Subcutaneous abdominal adipose tissue (tissue), 5 donors: ENCODE data around the gene PPP2R5C.

Experiments
- H3K27ac ChIP-seq: one replicate; pipeline ENCODE4 v1.7.0; 2013; ENCODE audit warnings: low read depth, mild to moderate bottlenecking, inconsistent platforms, low read length, moderate library complexity
- H3K27me3 ChIP-seq, 5 donors: one replicate each; pipeline ENCODE4 v1.7.0; 2013; ENCODE audit warnings: low read length in 5 of 5, inconsistent platforms in 1 of 5; ENCODE audit not compliant: control insufficient read depth in 5 of 5, insufficient read depth in 4 of 5
- H3K36me3 ChIP-seq, 5 donors: one replicate each; pipeline ENCODE4 v1.7.0; 2013; ENCODE audit warnings: low read length in 5 of 5; ENCODE audit not compliant: control insufficient read depth in 5 of 5, insufficient read depth in 5 of 5
- H3K4me1 ChIP-seq, 5 donors: one replicate each; pipeline ENCODE4 v1.7.0; 2013; ENCODE audit warnings: low read length in 5 of 5, mild to moderate bottlenecking in 3 of 5, moderate library complexity in 1 of 5; ENCODE audit not compliant: control insufficient read depth in 5 of 5, insufficient read depth in 5 of 5
- H3K4me3 ChIP-seq, 5 donors: one replicate each; pipeline ENCODE4 v1.7.0; 2013; ENCODE audit warnings: low read length in 5 of 5, low read depth in 1 of 5
- H3K9ac ChIP-seq, 5 donors: one replicate each; pipeline ENCODE4 v1.7.0; 2013; ENCODE audit warnings: low read length in 5 of 5, mild to moderate bottlenecking in 4 of 5, moderate library complexity in 3 of 5
- H3K9me3 ChIP-seq, 5 donors: one replicate each; pipeline ENCODE4 v1.7.0; 2013; ENCODE audit warnings: low read length in 5 of 5; ENCODE audit not compliant: control insufficient read depth in 5 of 5
- donor health status: healthy.
- donor health status: healthy.
- donor health status: healthy.
- donor health status: healthy.
- donor health status: healthy.

The PPP2R5C gene

GRCh38 chr14:101865288-101865687 lies 103.8 kb downstream of the PPP2R5C start:
- peaks cover 0 to 17% (median 5%) of the 10 kb centered on the region in 5 donors for H3K4me1 ChIP-seq
- H3K9me3 ChIP-seq, result no peaks in the 10 kb centered on the region
- H3K9ac ChIP-seq, result no peak overlapping the region
- H3K27me3 ChIP-seq, result no peaks in the 10 kb centered on the region
- no peak overlapping the region for H3K27ac ChIP-seq
- H3K36me3 ChIP-seq, result peaks cover 0 to 8% (median 5%) of the 10 kb centered on the region in 5 donors
- H3K4me3 ChIP-seq, result no peak overlapping the region

GRCh38 chr14:101867854-101868253 lies 106.3 kb downstream of the PPP2R5C start:
- no peak overlapping the region for H3K27ac ChIP-seq
- H3K4me3 ChIP-seq, result no peak overlapping the region
- no peaks in the 10 kb centered on the region for H3K27me3 ChIP-seq
- H3K4me1 ChIP-seq, result peaks cover 0 to 4% (median 0%) of the 10 kb centered on the region in 5 donors
- no peak overlapping the region for H3K9ac ChIP-seq
- H3K36me3 ChIP-seq, result peaks cover 0 to 8% (median 5%) of the 10 kb centered on the region in 5 donors
- H3K9me3 ChIP-seq, result no peaks in the 10 kb centered on the region

GRCh38 chr14:101869217-101869616 lies 107.7 kb downstream of the PPP2R5C start:
- Histone ChIP-seq H3K9me3 (no peaks in the 10 kb centered on the region), H3K36me3 (peaks cover 0 to 7% (median 3%) of the 10 kb centered on the region in 5 donors), H3K9ac (no peak overlapping the region), H3K27ac (no peak overlapping the region), H3K4me1 (peaks cover 0 to 4% (median 0%) of the 10 kb centered on the region in 5 donors), H3K27me3 (no peaks in the 10 kb centered on the region), H3K4me3 (no peak overlapping the region)

GRCh38 chr14:101870273-101870939 lies 108.9 kb downstream of the PPP2R5C start:
- H3K9me3 ChIP-seq, result no peaks in the 10 kb centered on the region

GRCh38 chr14:101872346-101872745 lies 110.8 kb downstream of the PPP2R5C start:
- Histone ChIP-seq H3K4me1 (peaks cover 3 to 24% (median 17%) of the 10 kb centered on the region in 5 donors), H3K27ac (no peak overlapping the region), H3K4me3 (no peak overlapping the region), H3K36me3 (no peaks in the 10 kb centered on the region), H3K9ac (no peak overlapping the region), H3K9me3 (no peaks in the 10 kb centered on the region), H3K27me3 (no peaks in the 10 kb centered on the region)

More at GRCh38 chr14:101870273-101870939, 108.9 kb downstream of the PPP2R5C start:
- peaks cover 0 to under 1% (median 0%) of the 10 kb centered on the region in 5 donors for H3K36me3 ChIP-seq
- H3K27me3 ChIP-seq, result no peaks in the 10 kb centered on the region
- H3K4me1 ChIP-seq, result peaks cover 0 to 8% (median 6%) of the 10 kb centered on the region in 5 donors
- H3K27ac ChIP-seq, result no peak overlapping the region
- H3K9ac ChIP-seq, result no peak overlapping the region
- H3K4me3 ChIP-seq, result no peak overlapping the region

GRCh38 chr14:101873076-101873825 lies 111.7 kb downstream of the PPP2R5C start:
- Histone ChIP-seq H3K9me3 (no peaks in the 10 kb centered on the region), H3K4me3 (no peak overlapping the region), H3K36me3 (peaks cover 0 to 5% (median under 1%) of the 10 kb centered on the region in 5 donors), H3K27ac (no peak overlapping the region), H3K9ac (no peak overlapping the region), H3K27me3 (no peaks in the 10 kb centered on the region), H3K4me1 (peaks cover 4 to 34% (median 19%) of the 10 kb centered on the region in 5 donors)

GRCh38 chr14:101873991-101874390 lies 112.5 kb downstream of the PPP2R5C start:
- Histone ChIP-seq H3K27ac (no peak overlapping the region), H3K36me3 (peaks cover 0 to 9% (median 7%) of the 10 kb centered on the region in 5 donors), H3K9me3 (no peaks in the 10 kb centered on the region), H3K4me3 (no peak overlapping the region), H3K27me3 (no peaks in the 10 kb centered on the region), H3K9ac (no peak overlapping the region), H3K4me1 (peaks cover 6 to 36% (median 20%) of the 10 kb centered on the region in 5 donors)

- Histone ChIP-seq H3K9me3 (no peaks in the 10 kb centered on the region), H3K4me3 (no peak overlapping the region), H3K27me3 (no peaks in the 10 kb centered on the region), H3K36me3 (peaks cover 0 to 15% (median 7%) of the 10 kb centered on the region in 5 donors), H3K27ac (peak overlapping the region; percentile 21), H3K9ac (no peak overlapping the region), H3K4me1 (peaks cover 6 to 43% (median 32%) of the 10 kb centered on the region in 5 donors)
Observed at GRCh38 chr14:101875041-101875726, 113.7 kb downstream of the PPP2R5C start.

GRCh38 chr14:101875727-101876554 lies 114.4 kb downstream of the PPP2R5C start:
- Histone ChIP-seq H3K27ac (peak overlapping the region; percentile 21), H3K9ac (no peak overlapping the region), H3K9me3 (no peaks in the 10 kb centered on the region), H3K27me3 (no peaks in the 10 kb centered on the region), H3K4me1 (peaks cover 6 to 42% (median 35%) of the 10 kb centered on the region in 5 donors), H3K4me3 (no peak overlapping the region), H3K36me3 (peaks cover 0 to 15% (median 7%) of the 10 kb centered on the region in 5 donors)
